ENCODE results near the gene ECEL1.
"Not testable (repeated sequence)": the region's sequence is repeated elsewhere in the genome, so short reads cannot be mapped to it uniquely, and the experiment has no call there.

The ECEL1 gene

GRCh38 chr2:232440220-232441018 is 47.2 kb downstream of the ECEL1 start:
- DNase-seq = peak; percentile 43

GRCh38 chr2:232439758-232440135 is 47.9 kb downstream of the ECEL1 start:
- DNase-seq = no peak

- no peak for DNase-seq
These were observed 48.5 kb downstream of the ECEL1 start for GRCh38 chr2:232438951-232439757.

- no peak for DNase-seq
These were observed 49.5 kb downstream of the ECEL1 start for GRCh38 chr2:232438091-232438490.

GRCh38 chr2:232437195-232437571 is 50.5 kb downstream of the ECEL1 start:
- no peak for DNase-seq

- DNase-seq = no peak
These were observed 51.0 kb downstream of the ECEL1 start for GRCh38 chr2:232436381-232437194.

GRCh38 chr2:232435805-232436204 is 51.8 kb downstream of the ECEL1 start:
- no peak for DNase-seq

- no peak for DNase-seq
These were observed 52.3 kb downstream of the ECEL1 start for GRCh38 chr2:232435375-232435648.

GRCh38 chr2:232434563-232435374 is 52.9 kb downstream of the ECEL1 start:
- DNase-seq = no peak

GRCh38 chr2:232434091-232434490 is 53.5 kb downstream of the ECEL1 start:
- DNase-seq = no peak

GRCh38 chr2:232433622-232434021 is 54.0 kb downstream of the ECEL1 start:
- DNase-seq = not testable (repeated sequence)

- DNase-seq = no peak
These were observed 54.9 kb downstream of the ECEL1 start for GRCh38 chr2:232432598-232433184.

- no peak for DNase-seq
These were observed 55.7 kb downstream of the ECEL1 start for GRCh38 chr2:232431705-232432590.
